Body of pancreas (tissue), 4 donors: Measurements from ENCODE around the gene DIS3L.

Source experiments
- POLR2A ChIP-seq, 3 donors: fragments of 450-650 bp; IDR thresholded peaks; one replicate each; pipeline ENCODE4 v1.6.1; 2016; ENCODE audit warnings: antibody characterized with exemption in 3 of 3, mild to moderate bottlenecking in 2 of 3
- TF ChIP-seq, protein P1 (sequence below), 7 experiments: fragments of 450-650 bp in 4 of 7; fragments of 200-600 bp in 3 of 7; sonication (generic) in 3 of 7; IDR thresholded peaks; one replicate each; pipeline ENCODE4 v1.5.1; 2016 to 2019; ENCODE audit warnings: antibody characterized with exemption in 7 of 7

DNA sequence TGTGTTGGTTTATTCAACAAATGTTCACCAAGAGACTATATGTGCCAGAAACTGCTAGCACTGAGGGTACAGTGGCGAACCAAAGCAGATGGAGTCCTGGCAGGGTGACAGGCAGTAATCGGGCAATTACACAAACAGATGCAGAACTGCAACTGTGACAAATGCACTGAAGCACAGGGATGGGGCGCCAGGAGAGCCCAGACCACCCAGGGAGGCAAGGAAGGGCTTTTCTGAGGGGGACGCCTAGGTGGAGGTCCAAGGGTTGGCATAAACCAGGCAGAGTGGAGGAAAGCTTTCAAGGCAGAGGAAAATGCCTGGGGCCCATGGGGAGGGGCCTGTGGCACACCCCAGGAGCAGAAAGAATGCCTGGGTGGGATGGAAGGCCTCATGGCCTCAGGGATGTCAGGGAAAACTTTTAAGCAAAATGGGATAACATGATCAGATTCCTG is 5.5 kb downstream of the DIS3L start:
- TF ChIP-seq, protein P1, sequence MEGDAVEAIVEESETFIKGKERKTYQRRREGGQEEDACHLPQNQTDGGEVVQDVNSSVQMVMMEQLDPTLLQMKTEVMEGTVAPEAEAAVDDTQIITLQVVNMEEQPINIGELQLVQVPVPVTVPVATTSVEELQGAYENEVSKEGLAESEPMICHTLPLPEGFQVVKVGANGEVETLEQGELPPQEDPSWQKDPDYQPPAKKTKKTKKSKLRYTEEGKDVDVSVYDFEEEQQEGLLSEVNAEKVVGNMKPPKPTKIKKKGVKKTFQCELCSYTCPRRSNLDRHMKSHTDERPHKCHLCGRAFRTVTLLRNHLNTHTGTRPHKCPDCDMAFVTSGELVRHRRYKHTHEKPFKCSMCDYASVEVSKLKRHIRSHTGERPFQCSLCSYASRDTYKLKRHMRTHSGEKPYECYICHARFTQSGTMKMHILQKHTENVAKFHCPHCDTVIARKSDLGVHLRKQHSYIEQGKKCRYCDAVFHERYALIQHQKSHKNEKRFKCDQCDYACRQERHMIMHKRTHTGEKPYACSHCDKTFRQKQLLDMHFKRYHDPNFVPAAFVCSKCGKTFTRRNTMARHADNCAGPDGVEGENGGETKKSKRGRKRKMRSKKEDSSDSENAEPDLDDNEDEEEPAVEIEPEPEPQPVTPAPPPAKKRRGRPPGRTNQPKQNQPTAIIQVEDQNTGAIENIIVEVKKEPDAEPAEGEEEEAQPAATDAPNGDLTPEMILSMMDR (IDR thresholded peaks at IDR 0.05) = no peak
- TF ChIP-seq POLR2A (IDR thresholded peaks at IDR 0.05) = no peak
